ENCODE results near the gene KLF16.
A peak's percentile ranks its signal among the peaks of the same experiment; 100 is the strongest.

The KLF16 gene

DNA sequence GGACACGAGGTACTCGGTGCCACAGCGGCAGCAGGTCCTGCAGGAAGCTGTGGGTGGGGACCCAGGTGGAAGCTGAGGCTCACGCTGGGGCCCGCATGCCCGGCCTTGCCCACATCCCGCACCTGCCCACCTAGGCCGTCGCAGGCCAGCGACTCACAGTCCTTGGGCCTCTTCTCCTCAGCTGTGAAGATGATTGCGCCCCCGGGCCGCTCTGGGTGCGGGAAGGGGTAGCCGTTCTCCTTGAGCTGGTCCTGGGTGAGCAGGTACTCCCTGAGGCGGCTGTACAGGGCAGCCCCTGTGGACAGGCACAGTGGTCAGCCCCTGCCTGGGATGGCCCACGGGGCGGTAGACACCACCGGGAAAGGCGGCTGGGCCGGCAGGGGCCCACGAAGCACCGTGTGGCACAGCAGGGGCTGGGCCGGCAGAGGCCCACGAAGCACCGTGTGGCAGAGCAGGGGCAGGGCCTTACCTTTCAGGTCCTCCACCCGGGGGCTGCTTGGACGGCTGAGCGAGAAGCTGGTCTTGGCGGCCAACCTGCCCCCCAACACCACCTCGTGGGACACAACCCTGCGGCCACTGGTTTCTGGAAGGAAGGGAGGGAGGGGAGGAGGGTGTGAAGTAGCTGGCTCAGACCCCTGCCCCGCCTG, 44.7 kb downstream of the KLF16 start:
- no peak for DNase-seq

DNA sequence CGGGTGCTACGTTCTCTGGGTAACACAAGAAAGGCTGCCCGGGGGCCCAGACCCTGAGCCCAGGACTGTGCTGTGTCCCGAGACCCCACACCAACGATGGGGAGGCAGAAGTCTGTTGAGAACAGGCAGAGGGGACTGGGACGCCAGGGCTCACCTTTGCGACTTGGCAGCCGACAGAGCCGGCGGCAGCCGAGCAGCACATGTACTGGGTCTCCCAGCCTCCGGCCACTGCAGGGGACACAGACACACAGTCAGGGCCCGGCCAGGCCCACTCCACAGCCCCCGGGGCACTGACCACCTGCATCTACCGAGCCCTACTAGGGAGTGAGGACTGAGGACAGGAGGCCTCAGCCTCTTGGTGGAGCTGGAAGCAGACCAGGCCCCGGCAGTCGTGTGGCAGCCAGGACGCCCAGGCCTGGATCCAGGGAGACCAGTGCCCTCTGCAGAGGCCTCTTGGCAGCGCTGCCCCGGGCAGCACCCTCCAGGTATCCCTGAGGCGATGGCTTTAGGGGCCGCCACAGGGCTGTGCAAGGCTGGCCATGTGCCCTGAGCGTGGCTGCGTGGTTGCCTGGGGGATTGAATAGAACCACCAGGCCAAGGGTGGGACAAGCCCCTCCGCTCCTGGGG, 45.7 kb downstream of the KLF16 start:
- DNase-seq: no peak

DNA sequence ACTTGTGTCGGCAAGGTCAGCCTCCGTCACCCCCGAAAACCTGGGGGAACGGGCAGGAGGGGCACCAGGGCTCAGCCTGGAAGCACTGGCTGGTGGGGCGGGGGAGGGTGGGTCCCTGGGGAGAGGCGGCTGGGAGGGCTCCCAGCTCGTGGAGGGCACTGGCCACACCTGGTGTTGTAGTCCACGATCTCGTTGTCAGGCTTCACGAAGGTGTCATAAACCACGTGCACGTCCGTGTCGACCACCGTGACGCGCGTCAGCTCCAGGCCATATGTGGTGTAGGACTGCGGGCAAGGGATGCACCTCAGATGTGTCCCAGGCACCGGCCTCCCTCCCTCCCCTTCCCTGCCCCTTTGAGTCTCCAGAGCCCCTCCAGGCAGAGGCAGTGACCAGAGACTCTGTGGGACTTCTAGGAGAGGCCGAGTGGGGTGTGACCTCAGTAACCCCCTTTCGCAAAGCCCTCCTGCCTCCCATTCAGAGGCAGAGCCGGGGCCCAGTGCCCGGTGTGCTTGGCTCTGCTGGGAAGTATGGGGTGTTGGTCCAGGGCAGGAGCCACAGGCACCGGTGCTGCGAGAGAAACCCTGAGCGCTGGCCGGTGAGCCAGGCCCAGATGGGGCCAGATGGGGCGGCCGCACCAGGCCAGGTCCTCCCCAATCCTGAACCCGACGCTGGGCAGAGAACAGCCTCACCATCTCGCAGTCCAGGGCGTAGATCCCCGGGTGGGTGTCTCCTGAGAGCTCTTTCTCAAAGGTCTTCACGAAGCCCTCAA, 46.7 kb downstream of the KLF16 start:
- no peak for DNase-seq

DNA sequence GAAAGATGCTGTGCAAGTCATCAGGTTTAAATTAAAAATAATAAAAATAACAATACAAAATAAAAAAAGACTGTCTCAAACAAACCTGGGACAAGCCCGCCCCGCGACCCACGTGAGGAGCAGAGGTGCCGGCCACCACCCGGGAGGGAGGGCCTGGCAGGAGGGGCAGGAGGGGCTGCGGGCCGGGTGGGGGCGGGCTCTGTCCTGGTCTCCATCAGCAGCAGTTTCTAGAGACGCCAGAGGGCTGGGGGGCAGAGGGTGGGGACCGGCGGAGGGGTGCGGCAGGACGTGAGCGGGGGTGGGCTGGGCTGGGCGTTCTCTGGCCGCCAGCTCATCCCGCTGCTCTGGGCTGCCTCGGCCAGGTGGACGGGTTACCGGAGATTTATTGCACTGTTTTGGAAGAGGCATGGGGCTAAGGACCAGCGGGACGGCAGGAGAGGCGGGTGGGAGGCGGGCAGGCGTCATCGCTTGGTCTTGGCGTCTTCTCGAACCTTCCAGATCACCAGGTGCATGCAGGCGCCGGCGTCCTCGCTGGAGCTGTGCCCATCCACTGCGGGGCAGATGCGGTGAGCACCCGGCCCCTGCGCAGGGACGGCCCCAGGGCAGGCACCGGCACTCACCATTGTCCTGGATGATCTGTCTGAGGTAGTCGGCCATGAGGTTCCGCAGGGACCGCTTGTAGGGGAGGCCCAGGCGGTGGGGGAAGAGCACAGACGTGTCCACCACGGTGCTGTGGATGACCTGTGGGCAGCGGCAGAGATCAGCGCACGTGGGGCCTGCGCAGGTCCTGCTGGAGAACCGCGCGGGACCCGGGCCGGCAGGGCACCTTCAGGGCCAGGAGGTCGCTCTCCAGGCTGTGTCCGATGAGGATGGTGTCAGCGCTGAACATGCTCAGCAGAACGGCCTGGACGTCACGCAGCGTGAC, 47.5 kb downstream of the KLF16 start:
- no peak for DNase-seq

DNA sequence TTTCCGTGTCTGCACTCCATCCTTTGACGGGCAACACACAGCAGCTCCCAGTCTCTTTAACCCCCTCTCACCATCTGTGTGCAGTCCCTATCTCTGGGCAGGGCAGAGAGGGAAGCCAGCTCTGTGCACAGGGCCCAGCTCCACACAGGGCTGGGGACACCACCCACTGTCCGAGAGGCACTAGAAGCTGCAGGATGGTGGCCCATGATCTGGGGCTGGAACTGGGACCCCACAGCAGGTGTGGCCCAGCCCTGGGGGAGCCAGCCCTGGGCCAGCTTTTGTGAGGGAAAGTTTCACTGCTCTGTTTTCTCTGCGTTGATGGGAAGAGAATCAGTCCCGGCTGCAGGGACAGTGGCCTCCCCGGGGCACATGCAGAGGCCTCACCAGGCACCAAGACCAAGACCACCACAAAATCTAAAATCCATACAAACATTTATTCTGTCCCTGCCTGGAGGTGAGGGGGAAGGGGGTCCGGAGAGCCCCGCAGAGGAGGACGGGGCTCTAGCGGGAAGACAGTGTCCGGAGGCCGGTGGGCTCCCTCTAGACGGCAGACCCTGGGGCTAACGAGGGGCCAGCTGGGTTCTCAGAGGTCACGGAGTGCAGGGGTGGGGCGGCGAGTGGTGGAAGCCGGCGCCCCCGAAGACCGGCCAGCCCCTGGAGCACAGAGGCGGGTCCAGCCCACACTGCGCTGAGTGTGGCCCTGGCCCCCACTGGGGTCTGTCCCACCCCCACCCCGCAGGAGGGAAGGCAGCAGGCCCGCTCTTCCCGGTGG, 48.4 kb downstream of the KLF16 start:
- no peak for DNase-seq

DNA sequence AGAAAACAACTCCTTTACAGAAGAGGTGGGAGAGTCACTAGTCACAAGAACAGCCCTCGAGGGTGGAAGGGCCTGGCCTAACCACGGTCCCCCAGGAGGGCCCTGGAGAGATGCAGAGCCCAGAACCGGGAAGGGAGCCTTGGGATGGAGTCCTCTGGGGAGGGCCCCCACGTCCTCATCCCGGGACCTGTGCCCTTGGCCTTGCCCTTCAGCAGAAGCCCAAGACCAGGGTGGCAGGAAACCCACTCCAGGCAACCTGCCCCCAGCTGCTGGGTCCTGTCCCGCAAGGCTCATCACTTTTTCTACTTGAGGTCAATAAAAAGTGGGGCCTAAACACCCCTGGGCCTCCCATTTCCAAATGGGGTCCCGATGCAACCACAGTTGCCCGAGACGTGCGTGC, 49.0 kb downstream of the KLF16 start:
- no peak for DNase-seq

DNA sequence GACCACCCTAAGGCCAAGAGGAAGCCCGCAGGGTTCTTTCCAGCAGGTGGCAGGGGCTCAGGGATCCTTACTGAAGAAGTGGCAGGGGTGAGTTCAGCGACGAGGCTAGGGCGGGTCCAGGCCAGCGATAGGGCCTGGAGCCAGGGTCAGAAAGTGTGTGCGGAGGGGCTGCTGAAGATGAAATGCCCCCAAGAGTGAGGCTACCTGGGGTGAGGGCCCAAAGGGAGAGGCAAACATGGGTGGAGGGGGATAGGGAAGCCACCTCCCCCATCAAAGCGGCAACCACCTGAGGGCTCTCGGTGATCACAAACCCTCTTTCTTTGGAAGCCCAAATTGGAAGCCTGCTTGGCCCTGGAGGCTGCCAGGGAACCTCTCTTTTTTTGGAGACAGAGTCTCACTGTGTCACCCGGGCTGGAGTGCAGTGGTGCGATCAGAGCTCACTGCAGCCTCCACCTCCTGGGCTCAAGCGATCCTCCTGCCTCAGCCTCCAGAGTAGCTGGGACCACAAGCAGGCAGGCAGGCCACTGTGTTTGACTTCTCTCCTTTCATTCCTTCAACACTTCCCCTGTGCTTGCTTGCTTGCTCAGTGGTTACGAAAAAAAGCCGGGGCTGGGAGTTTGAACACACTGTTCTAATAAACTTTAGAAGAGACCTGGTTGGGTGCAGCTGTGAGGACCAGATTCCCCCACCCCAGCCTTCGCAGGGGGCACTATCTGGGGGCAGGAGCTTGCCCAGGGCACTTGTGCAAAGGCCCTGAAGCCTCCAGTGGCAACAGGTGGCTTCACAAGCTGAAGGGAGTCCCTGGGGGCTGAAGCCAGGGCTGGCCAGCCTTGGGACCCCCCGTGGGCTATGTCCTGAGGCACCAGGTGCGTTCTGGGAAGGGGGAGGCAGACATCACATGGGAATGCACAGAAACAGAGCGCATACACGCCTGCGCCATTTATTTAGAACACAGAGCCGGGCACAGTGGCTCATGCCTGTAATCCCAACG, 49.9 kb downstream of the KLF16 start:
- DNase-seq: no peak

DNA sequence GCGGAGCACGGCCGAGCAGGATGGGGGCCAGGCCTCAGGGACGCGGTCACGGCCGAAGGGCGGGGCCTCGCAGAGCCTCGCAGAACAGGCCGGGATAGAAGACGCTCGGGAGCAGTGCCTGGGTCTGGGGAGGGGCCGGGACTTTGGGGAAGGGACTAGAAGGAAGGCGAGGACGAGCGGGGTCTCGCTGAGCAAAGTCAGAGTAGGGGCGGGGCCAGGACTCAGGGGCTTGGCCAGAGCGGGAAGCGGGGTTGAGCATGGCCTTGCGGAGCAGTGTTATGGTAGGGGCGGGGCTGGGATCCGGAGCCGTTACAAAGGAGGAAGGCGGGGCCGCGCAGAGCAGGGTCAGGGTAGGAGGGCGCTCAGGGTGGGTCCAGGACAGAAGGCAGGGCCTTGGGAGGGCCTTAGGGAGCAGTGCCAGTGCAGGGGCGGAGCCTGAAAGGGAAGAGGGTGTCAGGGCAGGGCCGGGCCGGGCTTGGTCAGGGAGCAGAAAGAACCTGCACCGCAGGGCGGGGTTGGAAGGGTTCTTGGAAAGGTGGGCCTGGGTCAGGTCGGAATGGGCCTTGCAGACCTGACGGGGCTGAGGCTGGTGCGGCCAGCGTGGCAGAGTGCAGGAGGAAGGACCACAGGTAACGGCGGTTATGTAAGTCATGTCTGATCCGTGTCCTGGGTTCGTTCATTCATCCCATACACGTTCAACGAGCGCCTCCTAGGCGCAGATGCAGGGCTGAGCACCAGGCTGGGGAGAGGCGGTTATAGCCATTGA, 50.8 kb downstream of the KLF16 start:
- peak; percentile 48 for DNase-seq

DNA sequence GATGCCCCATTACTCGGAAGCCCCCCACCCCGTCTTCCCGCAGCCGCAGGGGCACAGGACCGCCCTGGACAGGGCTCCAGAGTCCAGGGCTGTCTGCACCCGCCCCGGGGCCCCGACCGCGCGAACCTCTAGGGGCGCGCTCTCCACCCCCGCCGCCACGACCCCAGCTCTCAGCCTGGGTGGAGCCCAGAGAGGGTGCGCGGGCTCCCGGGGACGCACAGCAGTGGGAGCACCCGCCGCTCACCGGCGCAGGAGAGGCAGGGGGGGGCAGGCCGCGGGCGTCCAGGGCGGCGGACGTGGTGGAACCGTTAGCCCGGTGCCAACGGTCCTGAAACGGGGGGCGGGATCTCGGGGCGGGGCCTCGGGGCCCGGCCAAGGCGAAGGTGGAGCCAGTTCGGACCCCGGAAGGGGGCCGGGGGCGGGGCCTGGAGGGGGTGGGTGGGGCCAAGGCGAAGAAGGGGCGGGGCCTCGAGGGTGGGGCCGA, 51.4 kb downstream of the KLF16 start, which contains the start of gene ATP8B3:
Gene ATP8B3, minus strand, starts transcription at position 335 of the 484 bp plus-strand sequence. CDS start 540 bp downstream, outside the sequence.
- no peak for DNase-seq

DNA sequence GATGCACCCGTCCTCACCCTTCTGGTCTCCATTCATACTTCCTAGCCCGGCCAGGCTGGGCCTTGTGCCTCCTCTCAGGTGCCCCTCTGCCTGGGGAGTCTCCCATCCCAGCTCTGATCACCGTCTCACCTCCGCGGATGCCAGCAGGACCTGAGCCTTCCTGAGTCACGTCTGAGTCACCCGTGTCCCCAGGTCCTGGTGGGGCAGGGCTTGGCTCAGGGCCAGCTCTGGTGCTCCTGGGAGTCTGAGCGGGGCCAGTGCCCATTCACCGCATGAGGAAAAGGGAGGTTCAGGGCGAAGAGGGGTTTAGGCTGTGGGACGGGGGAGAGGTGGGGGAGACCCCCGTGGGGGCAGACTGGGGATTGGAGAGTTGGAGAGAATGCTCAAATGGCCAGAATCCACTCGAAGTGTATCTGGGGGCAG, 51.9 kb downstream of the KLF16 start:
- DNase-seq: no peak

DNA sequence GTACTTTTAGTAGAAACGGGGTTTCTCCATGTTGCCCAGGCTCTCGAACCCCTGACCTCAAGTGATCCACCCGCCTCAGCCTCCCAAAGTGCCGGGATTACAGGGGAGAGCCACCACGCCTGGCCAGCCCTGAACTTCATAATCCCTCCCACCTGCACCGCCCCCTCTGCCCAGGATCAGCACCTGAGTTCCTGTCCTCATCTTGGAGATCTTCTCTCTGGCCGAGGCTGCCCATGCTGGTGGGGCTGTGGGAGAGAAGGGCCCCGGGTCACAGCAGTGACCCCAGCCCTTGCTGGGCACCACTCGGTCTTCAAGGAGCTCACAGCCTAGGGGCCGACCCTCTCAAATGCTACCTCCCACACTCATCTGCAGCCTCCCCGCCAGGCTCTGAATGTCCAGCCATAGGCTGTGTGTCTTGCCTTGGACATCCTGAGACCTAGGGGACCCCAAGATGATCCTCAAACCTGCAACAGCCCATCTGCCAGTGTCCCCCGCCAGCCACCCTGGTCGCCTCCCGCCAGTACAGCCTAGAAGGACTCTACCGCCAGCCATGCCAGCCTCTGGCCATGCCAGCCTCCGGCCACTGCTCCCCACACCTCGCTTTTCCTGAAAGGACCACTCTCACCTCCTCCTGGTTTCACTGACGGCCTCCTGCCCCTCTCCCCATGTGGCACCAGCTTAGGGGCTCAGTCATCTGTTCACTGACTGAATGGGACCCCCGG, 52.8 kb downstream of the KLF16 start:
- DNase-seq: no peak

DNA sequence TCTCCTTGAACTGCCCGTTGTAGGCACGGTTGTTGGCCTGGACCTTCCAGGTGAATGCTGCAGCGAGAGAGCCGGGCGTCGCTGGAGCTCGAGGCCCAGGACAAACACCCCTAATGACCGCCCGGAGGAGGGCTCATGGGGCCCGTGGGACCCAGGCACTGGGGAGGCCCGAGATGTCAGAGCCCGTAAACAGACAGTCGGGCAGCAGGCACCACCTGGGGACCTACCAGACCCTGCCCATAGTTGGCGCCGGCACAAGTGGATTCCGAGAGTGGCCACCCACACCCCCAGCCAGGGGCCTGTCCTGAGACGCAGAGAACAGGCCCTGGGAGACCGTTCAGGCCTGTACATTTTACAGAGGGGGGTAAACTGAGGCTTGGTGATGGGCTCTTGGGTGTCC, 53.7 kb downstream of the KLF16 start:
- DNase-seq: no peak

DNA sequence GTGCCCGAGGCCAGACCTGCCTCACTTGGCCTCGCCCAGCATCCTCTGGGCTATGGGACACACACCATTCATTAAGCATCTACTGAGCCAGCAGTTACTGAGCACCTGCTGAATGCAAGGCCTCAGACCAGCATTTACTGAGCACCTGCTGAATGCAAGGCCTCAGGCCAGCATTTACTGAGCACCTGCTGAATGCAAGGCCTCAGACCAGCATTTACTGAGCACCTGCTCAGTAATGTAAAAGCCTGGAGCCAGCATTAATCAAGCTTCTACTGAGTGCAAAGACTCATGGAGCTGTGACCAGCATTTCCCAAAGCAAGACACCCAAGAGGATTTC, 55.0 kb downstream of the KLF16 start:
- DNase-seq: no peak

DNA sequence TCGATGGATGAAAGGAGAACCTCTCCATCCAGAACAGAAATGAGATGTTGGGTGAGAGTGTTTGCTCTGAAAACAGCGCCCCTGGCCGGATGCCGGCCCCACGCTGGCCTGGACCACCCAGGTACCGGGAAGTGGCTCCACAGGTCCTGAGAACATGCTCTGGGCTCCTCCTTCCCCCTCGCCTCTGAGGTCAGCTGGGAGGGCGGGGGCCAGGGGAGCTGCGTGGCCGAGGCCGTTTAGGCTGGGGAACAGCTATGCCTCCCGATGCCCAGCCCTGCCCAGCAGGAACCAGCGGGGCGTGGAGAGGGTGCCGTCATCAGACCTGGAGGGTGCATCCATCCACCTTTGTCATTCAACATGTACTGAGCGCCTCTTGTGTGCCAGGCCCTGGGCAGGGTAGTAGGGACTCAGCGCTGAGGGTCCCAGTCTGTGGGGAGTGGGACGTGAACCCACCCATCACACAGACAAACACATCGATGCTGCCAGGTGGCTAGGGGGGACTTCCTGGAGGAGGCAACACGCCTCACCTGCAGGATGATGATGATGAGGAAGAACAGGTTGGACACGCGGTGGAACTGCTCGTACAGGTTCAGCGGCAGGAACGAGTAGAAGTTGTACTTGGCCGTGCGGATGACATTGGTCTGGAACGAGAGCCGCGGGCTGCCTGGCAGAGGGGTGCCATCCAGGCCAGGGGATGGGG, 55.5 kb downstream of the KLF16 start:
- no peak for DNase-seq

DNA sequence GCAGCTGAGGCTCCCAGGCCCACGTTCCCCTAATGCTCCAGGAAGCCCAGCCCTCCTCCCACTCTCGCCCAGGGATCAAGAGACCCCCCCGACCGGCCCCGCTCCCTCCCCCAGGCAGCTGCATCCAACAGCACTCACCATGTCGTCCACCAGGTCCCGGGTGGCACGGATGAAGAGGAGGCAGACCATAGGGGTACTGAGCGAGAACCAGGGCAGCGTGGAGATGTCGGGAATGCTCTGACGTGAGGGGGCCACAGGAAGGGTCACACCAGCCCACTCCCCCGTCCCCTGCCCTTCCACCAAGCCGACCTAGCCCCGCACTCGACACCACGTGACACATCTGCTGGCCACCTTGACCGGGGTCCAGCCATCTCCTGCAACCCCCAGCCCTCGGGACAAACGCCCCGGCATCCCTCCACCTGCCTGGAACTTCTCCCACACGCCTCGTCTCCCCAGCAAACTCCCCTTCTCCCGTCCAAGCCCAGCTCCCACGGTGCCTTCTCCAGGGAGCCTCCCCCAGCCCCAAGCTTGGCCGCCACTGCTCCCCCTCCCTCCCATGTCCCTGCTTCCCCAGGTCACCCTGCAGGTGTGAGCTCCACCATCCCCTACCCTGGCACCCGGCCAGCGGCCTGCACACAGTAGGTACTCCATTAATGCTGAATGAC, 56.2 kb downstream of the KLF16 start:
- DNase-seq: no peak

DNA sequence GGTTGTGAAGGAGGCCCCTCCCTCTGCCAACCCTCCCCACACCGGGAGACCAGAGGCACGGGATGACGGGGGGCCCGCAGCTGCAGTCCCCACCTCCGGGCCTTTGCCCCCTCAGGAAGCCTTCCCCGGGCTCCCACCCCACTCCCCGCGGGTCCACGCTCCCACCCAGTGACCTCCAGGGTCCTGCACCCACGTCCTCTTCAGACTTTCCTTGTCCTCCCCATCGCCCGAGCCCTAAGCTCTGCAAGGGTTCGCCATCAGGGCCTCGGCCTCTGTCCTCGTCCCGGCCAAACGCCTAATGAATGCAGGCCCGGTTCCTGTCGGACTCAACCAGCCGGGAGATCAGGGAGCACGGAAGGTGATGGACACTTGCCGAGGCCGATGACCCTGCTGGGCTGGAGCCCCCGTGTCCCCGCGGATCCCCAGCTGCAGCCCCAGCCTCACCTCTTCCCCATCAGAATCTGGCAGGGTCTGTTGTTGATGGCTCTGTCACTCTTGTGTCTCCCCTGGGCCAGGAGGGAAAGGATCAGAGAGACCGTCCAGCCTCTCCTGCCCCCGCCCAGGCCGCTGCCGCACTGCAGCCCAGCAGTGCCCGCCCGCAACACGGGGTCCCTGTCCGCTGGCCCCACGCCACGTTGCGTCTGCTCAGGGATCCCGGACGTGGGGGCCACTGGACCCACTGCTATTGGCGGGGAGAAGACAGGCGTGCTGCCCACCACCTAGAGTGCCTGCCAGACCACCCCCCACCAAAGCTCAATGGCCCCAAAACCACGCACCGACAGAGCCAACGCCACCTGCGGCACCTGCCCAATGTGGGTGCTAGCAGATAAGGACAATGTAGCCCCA, 57.0 kb downstream of the KLF16 start:
- DNase-seq: no peak

Data from NCI-H1092 treated with DMSO at 0.1 percent for 48 hours (cell line).